Breast epithelium (tissue), 3 donors: ENCODE data around the gene GH2.

Source experiments
- CTCF ChIP-seq, 3 donors: fragments of 450-650 bp; IDR thresholded peaks; one replicate each; pipeline ENCODE4 v1.5.1; 2016 to 2017; ENCODE audit warnings: antibody characterized with exemption in 3 of 3, mild to moderate bottlenecking in 3 of 3, moderate library complexity in 3 of 3
- POLR2A ChIP-seq: fragments of 450-650 bp; IDR thresholded peaks from one replicate; pipeline ENCODE4 v1.6.1; 2016; ENCODE audit warnings: antibody characterized with exemption, mild to moderate bottlenecking, moderate library complexity

GRCh38 chr17:63881935-63882601 is at the start of gene GH2:
- TF ChIP-seq CTCF (IDR thresholded peaks at IDR 0.05) (peak in 2 of 3 donors; percentile 21 to 30), POLR2A (no peak)
